Central memory CD4-positive, alpha-beta T cell (primary cell): ENCODE results near the gene FBXW8.

ENCODE experiments used
- DNase-seq: peaks from one replicate; pipeline ENCODE4 v3.0.0; 2022

The FBXW8 gene

DNA sequence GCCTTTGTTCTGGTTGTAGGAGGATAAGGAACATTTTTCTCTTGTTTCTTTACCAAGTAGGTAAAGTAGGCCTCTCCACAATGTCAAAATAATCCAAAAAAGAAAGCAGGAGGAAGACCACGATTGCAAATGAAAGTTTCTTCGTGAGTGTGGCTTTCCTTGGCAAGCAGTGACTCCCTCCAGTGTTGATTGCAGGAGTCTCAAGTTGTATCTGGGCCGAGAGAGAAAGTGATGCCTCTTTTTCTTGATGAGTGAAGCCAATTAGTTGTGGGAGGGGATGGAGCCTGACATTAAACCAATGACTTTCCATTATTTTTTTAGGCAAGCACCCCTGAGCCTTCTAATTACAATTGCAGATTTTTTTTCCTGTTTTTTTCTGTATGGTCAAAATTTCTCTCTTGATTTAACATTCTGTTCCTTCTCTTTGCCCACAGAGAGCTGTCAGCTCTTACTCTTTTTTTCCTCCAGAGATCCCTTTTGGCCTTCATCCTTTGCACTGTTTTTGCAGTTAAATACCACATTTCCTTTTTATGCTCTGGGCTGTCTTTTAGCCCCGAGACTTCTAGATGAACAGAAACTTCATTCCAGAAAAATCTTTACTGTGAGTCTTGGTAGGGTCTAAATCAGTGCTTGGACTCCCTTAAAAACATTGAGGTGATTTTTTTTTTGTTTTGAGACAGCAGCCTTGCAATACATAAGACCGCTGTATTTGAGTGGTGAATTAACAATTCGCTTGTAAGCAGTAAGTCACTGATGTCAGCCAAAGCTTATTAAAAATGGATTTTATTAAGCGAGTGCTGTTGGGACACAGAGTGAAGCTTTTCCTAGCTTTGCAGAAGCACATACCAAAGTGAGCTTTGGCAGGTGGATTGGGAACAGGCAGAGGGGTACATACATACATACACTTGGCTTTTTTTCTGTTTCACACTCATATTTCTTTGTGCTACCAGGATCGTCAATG is 15.8 kb downstream of the FBXW8 start:
- DNase-seq, result no peak

DNA sequence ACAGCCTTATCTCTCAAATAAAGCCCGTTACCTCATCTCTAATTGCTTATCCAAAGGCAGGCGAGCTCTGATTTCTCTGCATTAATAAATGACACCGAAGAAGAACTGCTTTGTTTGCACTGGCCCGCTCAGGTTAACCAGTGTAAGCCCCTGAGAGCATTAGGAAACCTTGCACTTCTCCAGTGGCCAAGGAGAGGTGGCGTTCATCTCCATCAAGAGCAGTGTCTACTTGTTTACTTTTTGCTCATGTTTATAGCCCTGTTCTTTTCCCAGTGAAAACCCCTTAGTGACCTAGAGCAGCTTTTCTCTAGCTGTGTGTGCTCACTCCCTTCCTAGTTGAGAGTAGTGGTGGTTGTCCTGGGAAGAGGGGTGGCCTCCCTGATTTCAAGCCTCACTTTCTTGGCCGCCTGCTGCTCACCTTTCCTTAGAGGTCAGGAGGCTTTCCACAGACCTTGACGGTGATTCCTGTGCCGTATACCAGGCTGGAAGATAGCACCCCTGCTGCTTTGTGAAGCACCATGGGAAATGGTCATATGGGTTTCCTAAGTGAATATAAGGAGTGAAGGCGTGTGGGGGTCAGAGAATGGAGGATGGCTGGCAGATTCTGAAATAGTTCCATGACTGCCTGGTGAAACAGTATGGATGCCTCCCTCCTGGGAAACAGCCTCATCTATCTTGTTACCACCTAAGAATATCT is 16.6 kb downstream of the FBXW8 start:
- DNase-seq, result no peak

DNA sequence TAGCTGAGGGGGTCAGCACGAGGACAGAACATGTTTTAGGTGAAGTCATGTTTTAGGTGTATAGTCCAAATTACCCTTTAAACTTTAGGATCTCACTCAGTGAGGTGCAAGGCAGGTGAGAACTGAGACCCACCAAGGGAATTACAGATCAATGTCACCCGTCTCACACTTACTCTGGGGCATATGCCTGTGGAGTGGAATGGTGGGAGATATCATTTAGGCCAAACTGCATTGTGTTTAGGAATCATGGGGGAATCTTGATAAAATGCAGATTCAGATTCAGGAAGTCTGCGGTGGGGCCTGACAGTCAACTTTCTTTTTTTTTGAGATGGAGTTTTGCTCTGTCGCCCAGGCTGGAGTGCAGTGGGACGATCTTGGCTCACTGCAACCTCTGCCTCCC is 17.8 kb downstream of the FBXW8 start:
- no peak for DNase-seq

DNA sequence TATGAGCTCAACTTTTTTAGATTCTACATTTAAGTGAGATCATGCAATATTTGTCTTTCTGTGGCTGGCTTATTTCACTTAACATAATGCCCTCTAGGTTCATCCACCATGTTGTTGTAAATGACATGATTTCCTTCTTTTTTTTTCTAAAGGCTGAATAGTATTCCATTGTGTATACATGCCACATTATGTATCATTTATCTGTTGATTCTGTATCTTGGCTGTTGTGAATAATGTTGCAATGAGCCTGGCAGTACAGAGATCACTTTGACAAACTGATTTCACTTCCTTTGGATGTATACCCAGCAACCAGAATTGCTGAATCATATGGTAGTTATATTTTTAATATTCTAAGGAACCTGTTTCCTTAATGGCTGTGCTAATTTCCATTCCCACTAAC is 19.1 kb downstream of the FBXW8 start:
- DNase-seq, result no peak

DNA sequence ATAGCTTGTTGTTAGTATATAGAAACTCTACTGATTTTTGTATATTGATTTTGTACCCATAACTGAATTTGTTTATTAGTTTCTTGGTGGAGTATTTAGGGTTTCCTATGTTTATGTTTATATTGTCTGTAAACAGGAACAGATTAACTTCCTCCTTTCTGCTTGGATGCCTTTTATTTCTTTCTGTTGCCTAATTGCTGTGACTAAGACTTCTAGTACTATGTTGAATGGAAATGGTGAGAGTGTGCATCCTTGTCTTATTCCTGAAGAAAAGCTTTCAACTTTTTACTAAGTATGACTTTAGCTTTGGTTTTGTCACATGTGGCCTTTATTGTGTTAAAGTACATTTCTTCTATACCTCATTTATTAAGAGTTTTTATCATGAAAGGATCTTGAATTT is 20.9 kb downstream of the FBXW8 start:
- no peak for DNase-seq

DNA sequence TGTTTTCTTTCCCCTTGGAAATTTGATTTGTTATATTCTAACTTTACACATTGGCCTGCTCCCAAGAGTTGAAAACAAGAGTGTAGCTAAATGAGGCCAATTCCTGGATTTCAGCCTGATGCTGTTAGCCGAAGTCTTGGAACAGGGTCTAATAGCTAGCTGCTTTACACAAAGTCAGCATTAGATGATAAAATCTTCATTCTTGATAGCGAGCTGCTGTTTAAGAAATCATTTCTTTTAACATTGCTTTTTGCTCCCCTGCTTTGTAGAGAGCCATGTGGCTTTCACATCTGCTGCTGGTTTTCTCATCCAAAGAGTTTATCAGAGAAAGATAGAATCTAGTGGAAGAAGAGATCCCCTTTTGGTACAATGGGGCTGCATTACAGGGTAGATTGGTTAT is 22.3 kb downstream of the FBXW8 start:
- no peak for DNase-seq

DNA sequence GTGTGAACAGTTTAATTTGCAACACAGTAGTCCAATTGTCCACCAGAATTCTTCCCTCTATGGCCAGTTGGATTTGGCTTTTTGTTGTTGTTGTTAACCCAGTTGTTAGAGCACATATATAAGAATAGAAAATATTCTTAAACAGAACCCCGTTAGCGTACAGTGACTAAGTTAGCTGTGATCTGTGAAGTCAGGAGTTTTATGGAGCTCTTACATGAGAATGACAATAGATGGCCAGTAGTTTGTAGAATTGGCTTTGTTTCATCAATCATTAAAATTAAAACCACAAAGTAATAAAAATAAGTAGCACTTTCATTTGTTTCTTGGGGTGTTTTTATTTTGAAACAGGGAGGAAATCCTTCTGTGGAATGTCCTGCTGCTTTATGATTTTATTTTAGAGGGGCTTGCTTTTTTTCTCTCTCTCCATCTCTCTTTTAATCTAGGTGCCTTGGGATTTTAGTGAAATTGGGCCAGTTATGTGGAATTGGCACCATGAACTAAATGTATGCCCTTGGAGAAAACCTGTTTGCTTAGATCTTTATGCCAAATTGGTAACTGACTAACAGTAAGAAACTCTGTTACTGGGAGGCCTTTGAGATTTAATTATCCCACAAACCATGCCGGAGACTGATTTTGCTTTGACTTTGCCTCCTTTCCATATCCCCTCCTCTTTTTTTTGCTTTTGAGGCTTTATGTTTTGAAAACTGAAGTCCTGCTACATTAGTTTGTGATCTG is 22.9 kb downstream of the FBXW8 start:
- DNase-seq, result no peak

DNA sequence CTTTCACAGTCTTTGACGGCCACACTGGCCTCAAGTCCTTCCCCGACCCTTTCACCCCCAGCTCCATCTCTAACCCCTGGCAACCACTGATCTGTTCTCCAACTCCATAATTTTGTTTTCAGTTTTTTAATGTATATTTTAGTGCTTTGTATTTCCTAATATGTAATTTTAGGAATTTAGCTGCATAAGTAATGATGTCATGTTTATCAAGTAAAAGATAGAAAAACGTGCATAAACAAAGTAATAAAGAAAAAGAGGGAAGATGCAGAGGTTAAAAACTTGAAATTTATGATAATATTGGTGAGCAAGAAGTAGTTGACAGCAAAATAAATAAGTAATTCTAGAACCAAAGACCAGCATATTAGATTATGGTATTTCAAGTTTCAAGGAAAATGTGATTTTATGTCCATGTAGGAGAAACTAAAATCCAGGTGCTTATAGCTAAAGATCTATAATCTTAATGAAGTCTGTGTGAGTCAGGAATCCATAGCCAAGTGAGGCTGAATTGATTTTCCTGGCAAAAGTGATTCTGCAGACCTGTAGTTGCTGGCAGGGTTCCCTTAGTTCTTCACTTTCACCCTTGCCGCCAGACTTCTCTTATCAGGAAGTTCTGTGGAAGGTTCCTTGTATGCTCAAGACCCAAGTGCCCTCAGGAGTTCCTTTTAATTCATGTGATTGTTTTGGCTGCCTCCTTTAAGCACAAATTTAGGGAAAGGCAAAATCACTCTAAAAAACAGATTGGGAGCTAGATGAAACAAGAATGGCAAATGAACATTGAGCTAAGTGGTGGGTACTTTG is 24.4 kb downstream of the FBXW8 start:
- no peak for DNase-seq

DNA sequence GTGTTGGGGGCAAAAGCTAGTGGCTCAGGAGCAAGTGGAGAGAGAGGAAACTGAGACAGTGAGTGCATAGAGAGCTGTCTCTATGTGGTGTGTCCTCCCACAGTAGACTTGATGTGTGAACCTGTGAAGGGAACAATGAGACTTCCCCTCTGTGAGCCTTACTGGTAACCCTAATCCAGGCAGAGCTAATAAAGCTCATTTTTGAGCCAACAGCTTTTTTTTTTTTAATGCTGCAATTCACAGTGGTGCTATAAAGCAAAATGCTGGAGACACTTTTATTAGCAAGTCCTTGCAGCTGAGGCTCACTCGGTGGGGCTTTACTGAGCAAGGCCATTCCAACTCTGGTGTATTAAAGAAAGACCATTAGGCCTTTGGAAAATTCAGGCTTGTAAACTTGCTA is 26.9 kb downstream of the FBXW8 start:
- DNase-seq, result no peak

DNA sequence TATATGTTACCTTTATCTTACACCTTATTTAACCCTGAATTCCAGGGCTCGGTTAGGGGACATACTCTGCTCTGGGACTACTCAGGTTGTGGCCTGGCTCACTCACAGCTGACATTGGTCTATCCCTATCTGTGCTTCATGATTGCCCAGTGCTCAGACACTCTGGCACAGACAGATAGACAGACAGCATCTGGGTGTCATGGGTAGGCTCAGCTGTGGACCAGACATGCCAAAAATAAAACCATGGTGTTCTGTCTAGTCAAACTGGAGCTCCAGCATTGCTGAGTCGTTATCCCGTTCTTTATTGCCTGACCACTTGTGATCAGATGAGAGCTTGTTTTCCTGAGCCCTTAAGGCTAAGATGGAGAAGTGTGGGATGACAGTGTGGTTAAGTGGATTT is 29.0 kb downstream of the FBXW8 start:
- DNase-seq, result no peak

DNA sequence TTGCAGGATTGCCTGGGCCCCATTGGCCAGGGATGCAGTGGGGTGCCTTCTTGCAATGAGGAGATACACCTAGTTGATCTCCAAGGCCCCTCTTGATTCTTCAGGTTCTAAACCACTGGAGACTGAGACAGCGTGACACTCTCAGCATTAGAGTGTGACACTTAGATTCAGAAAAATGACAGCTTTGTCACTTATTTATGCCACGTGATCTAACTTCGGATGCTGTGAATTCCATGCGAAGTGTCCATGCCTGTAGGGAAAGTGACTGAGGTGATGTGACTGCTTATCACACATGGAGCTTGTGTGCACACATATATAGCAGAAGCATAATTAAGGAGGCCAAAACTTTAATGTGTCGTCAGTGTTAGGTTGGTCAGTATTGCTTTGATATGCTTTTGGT is 30.4 kb downstream of the FBXW8 start:
- no peak for DNase-seq

DNA sequence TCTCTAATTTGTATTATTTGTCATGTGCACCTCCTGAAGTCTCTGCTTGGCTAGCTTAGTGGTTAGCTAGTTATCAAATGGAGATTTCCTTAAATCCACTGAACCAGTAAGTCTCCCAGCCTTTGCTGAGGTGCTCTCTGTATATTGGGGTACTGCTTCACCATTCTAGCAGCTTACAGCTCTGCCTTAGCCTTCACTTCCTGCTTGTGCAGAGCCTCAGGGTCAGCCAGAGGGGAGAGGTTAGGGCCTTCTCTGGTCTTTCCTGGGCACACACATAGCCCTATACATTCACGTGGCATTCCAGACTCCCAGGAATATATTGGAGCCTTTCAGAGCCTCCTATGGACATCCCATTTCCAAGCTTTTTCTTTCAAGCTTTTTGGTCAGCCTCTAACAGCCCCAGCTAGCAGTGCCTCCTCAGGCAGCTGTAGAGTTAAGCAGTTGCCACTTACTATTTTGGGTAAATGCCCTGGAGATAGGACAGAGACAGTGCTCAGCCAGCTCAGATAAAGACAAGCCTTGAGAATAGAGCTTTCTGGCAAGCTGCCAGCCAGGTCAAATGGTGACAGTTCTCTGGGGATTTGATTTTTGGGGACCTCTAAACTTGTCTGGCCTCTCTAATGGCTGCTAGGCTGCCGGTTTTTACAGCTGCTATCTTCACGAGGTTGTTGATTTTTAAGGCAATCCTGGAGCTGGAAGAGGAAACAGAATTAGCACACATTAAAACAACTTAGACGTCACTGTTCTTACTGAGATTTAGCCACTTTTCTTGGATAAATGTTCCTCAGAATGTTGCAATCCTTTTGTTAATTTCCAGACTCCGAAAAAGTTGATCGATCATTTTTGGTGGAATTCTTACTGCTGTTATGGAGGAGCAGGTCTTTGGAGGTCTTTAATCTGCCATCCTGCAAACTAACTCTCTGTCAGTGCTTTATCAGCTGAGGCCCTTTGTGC is 32.9 kb downstream of the FBXW8 start:
- no peak for DNase-seq

DNA sequence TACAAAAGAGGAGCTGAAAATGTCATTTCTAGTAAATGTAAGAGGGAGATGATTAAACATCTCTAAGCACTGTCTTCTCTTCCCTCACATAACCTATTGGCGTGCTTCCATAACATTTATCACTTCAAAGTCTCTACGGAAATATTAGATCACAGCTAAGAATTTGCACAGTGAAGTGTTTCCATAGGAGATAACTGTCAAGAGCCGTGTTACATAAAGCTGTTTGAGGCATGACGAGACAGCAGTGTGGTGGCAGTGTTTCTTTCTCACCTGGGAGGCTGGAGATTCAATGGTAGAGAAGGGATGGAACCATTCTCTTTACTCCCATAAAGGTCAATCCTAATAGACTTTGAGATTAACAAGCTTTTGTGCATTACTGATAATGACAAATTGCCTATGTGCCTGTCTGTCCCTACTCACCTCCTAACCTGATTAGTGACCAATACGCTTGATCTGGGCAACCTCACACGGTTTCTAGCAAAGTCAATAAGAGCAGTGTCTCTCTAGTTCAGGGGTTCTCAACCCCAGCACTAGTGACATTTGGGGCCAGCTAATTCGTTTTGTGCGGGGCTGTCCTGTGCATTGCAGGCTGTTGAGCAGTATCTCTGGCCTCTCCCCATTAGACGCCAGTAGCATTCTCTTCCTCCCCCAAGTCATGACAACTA is 35.3 kb downstream of the FBXW8 start:
- no peak for DNase-seq

DNA sequence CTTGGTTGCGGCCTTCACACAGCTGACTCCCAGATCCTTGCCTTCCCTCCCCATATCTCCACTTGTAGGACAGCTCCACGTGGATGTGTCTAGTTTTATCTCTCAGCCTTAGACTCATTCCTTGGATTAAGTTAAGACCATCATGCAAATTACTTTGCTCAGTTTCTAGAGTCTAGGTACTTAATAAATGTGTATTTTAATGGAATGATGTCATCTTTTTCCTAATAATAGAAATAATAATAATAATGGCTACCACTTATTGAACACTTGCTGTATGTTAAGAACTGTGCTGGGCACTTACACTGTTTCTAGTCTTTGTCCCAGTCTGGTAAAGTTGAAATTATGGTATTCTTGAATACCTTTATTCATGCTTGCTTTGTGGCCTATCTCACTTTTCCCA is 37.5 kb downstream of the FBXW8 start:
- DNase-seq, result no peak

DNA sequence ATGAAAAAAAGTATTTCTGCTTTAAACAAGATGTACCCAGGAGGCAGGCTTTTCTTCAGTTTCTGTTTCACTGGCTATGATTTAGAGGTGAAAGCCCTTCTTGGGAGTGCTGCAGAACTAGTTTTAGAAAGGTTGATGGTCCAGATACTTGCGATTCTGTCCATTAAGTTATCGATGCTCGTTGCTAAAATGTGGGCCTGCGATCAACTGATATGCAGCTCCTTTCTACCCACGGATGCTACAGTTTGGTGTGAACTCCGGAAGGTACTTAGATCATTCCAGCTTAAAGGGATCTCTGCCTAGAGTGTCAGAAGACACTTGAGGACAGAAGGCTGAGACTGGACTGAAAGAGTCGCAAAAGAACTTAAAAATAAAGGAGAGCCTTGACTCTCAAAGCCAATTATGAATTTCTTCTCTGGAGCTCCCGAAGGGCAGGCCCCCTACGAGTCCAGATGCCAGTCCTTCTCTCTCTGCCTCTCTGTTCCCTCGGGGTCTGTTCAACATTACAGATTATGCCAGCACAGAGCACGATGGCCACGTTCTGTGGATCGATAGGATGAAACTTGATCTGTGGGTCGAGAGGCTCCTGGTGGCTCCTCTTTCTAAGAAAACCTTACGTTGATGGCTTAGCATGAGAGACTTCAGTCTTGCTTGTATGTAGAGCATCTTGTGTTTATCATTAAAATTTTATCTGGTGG is 40.0 kb downstream of the FBXW8 start:
- DNase-seq, result no peak

DNA sequence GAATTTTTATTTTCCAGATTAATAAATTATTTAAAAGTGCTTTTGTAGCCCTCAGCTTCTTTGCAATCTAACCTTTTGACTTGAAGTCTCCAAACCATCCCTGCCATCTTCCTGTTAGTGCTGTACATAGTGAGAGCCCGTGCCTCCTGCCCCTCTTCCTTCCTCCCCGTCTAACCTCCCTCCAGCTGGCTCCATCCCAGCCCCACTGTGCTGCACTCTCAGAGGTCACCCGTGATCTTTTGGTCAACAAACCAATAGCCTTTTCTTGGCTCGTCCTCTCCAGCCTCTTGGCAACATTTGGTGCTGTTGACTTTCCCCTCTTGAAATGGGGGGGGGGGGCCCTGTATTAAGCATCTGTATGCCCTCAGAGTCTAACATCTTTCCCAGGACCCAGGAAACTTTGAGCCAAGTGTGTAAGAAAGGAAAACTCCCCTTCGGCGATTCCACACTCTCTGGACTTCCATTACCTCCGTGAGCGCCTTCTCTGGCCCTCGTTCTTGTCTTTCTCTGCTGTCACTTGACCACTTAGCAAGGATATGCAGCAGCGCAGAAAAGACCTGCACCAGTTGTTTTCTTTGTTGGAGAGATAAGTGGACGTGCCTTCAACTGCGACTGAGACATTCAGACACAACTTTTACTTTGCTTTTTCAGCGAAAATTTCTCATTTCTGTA is 44.1 kb downstream of the FBXW8 start:
- DNase-seq, result no peak

DNA sequence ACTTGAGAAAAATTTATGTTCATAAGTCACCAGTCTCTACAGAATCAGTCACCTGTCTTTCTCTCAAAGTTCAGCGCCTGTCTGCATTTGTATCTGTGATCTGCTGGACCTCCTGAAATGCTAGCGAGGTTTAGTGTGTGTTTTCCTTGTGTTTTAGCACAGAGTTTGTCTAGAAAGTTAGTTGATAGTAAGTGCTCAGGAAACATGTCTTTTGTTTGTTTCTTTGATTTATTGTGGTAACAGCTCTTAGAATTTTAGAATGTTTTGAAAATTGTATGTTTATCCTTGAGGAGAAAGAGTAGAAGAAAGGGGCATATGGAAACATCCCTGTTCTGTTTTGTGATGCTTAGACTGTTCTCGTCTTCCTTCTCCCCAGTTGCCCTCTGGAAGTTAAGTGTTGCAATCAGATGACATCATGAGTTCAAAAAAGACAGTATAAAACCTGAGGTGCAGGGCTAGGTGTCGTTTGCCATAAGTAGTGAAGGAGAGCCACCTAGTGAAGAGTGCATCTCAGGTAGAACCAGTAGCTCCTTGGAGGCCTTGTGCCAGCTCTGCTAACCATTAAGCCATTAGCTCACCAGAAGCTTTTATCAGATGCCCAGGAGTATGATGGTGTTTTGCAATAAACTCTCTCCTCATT is 44.8 kb downstream of the FBXW8 start:
- DNase-seq, result peak; percentile 27

DNA sequence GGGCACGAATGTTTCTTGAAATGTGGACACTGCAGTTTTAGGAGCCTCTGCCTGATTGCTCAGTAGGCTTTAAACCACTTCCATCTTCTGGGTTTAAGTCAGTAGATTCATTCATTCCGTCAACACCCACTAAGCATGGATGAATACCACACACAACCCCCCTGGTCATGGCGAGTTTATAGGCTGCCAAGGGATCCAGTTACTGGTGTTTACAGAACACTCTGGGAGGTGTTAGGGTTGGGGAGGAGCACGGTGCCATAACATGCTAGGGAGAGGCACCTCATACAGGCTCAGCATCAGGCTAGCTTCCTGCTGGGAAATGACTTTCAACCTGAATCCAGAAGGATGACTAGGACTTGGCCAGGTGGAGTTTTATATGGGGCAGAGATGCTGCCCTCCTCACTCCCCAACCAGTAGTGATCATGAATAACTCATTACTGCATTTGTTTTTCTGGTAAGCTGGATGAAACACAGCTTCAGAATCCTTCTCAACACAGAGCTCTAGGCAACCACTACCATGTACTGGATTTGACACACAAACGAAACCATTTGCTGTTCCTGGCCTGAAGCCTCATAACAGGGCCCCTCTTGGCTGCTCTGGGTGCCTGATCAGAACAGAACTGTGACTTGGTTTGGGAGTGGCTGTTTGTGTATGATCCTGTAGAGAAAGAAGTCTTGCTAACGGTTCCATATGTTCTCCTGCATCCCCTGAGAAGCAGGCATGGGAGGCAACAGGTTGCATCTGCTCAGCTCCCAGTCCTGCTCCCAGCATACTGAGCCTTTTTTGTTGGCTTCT is 47.9 kb downstream of the FBXW8 start:
- no peak for DNase-seq

DNA sequence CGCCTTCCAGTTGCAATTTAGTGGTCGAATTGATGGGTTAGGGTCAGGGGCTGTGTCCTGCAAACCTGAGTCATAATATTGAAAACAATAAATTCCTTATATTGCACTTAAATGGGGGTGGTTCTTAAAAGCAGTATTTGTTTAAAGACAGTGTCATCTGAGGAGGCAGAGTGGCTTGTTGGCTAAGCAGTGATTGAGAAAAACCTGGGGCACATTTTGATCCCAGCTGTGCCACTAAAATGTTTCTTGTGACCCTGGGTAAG is 48.4 kb downstream of the FBXW8 start:
- DNase-seq, result no peak
